Endothelial cell of umbilical vein (primary cell): ENCODE data around the gene STX8. TPM values are rescaled to one million over a fixed set of nuclear protein-coding genes. Genes with fewer than 3 reads are reported as not detected.

Source experiments
- BruUV-seq: library from RNA; stranded (reverse); fragments of 400-500 nt; replicated peaks from 2 replicates; lab custom pipeline; 2021; lab: Mats Ljungman, UMichigan
- CTCF ChIA-PET: fragments of 300-600, 350-600 bp; sonication (Branson Sonifier 250); formaldehyde crosslinking; loops from one replicate; lab custom pipeline; 2021; ENCODE audit warnings: antibody characterized with exemption, inconsistent platforms; lab: Charles Lee
- POLR2A ChIA-PET: fragments of 300-600, 350-600 bp; sonication (Branson Sonifier 250); formaldehyde crosslinking; loops from one replicate; lab custom pipeline; 2021; ENCODE audit warnings: antibody characterized with exemption, inconsistent platforms; lab: Charles Lee
- DNase-seq: peaks from one replicate; pipeline ENCODE4 v3.0.0-alpha.2; 2011; ENCODE audit warnings: low read depth, low spot score
- FAIRE-seq: peaks from 2 replicates; lab custom pipeline; 2011; peaks lifted over from hg19 to GRCh38; lab: Jason Lieb, UNC
- H2AFZ ChIP-seq: 2 replicates; pipeline ENCODE4 v1.6.0; 2012; ENCODE audit warnings: low read depth, low read length, control low read depth, inconsistent platforms
- H3K27ac ChIP-seq: 2 replicates; pipeline ENCODE4 v1.5.1; 2011; ENCODE audit warnings: low read depth, mild to moderate bottlenecking, control low read depth, low read length, moderate library complexity; ENCODE audit not compliant: insufficient read depth
- H3K27me3 ChIP-seq, 2 experiments: 2 replicates each; pipeline versions ENCODE4 v1.6.0 to v1.6.1; 2011; ENCODE audit warnings: low read length in 2 of 2, mixed read lengths in 1 of 2; ENCODE audit not compliant: control insufficient read depth in 2 of 2, insufficient read depth in 2 of 2
- H3K36me3 ChIP-seq, 2 experiments: 2 replicates in 1 of 2; 3 replicates in 1 of 2; pipeline ENCODE4 v1.5.1; 2011; ENCODE audit warnings: low read length in 2 of 2, mild to moderate bottlenecking in 1 of 2, moderate library complexity in 1 of 2; ENCODE audit not compliant: control insufficient read depth in 2 of 2, insufficient read depth in 2 of 2; ENCODE audit errors: extremely low read depth in 1 of 2
- H3K4me1 ChIP-seq: 3 replicates; pipeline ENCODE4 v1.5.1; 2011; ENCODE audit warnings: mild to moderate bottlenecking, low read length; ENCODE audit not compliant: control insufficient read depth, insufficient read depth; ENCODE audit errors: extremely low read depth
- H3K4me2 ChIP-seq: 2 replicates; pipeline ENCODE4 v1.6.1; 2011; ENCODE audit warnings: low read length, control low read depth, mixed read lengths; ENCODE audit not compliant: insufficient read depth
- H3K4me3 ChIP-seq, 3 experiments: fragments of 200-600 bp in 1 of 3; sonication (generic), shearing (Covaris generic) in 1 of 3; replicated peaks in 1 of 3; 2 replicates each; pipeline ENCODE4 v1.5.1; 2011 to 2016; ENCODE audit warnings: control low read depth in 3 of 3, low read length in 3 of 3, mild to moderate bottlenecking in 2 of 3, inconsistent platforms in 1 of 3, low read depth in 1 of 3, moderate library complexity in 1 of 3; ENCODE audit not compliant: insufficient read depth in 1 of 3
- H3K79me2 ChIP-seq: 2 replicates; pipeline ENCODE4 v1.6.0; 2012; ENCODE audit warnings: low read length, inconsistent platforms; ENCODE audit not compliant: control insufficient read depth, insufficient read depth
- H3K9ac ChIP-seq: replicated peaks from 2 replicates; pipeline ENCODE3; 2011; ENCODE audit warnings: low read length, control low read depth; ENCODE audit not compliant: insufficient read depth; ENCODE audit errors: extremely low read depth
- H3K9me1 ChIP-seq: replicated peaks from 3 replicates; pipeline ENCODE4 v1.6.0; 2011; ENCODE audit warnings: mild to moderate bottlenecking, low read length; ENCODE audit not compliant: control insufficient read depth, insufficient read depth; ENCODE audit errors: extremely low read depth
- H3K9me3 ChIP-seq: replicated peaks from 2 replicates; pipeline ENCODE4 v1.5.1; 2012; ENCODE audit warnings: low read length, inconsistent platforms; ENCODE audit not compliant: control insufficient read depth, insufficient read depth
- H4K20me1 ChIP-seq: replicated peaks from 2 replicates; pipeline ENCODE3; 2011; ENCODE audit warnings: mild to moderate bottlenecking, low read length; ENCODE audit not compliant: control insufficient read depth, insufficient read depth; ENCODE audit errors: extremely low read depth
- CTCF ChIP-seq, 2 donors: IDR thresholded peaks; 1 replicate in 1 of 2; 2 replicates in 1 of 2; pipeline ENCODE4 v1.5.1; 2011; ENCODE audit warnings: low read length in 2 of 2, mild to moderate bottlenecking in 2 of 2, moderate library complexity in 2 of 2, control low read depth in 1 of 2, inconsistent platforms in 1 of 2, low read depth in 1 of 2; ENCODE audit not compliant: insufficient read depth in 1 of 2; ENCODE audit errors: extremely low read depth in 1 of 2
- EZH2 ChIP-seq: IDR thresholded peaks from 2 replicates; pipeline ENCODE4 v1.6.1; 2012; ENCODE audit warnings: borderline replicate concordance, low read depth, mild to moderate bottlenecking, moderate library complexity, low read length, inconsistent platforms; ENCODE audit not compliant: severe bottlenecking
- FOS ChIP-seq: IDR thresholded peaks from 2 replicates; pipeline ENCODE4 v1.6.1; 2011; ENCODE audit warnings: mild to moderate bottlenecking, low read length, moderate library complexity, borderline replicate concordance; ENCODE audit not compliant: insufficient read depth
- GATA2 ChIP-seq: IDR thresholded peaks from 2 replicates; pipeline ENCODE4 v1.7.0; 2011; ENCODE audit warnings: low read depth, mild to moderate bottlenecking, moderate library complexity, mixed read lengths, low read length; ENCODE audit not compliant: insufficient read length, insufficient read depth
- JUN ChIP-seq: IDR thresholded peaks from 2 replicates; pipeline ENCODE4 v1.6.1; 2011; ENCODE audit warnings: borderline replicate concordance, low read depth; ENCODE audit not compliant: insufficient read length, insufficient read depth
- MAX ChIP-seq: IDR thresholded peaks from 2 replicates; pipeline ENCODE4 v1.6.1; 2011; ENCODE audit not compliant: insufficient read depth, insufficient read length
- POLR2AphosphoS5 ChIP-seq: IDR thresholded peaks from 2 replicates; pipeline ENCODE4 v1.6.1; 2012; ENCODE audit warnings: low read depth, mild to moderate bottlenecking, control low read depth, low read length, moderate library complexity; ENCODE audit not compliant: insufficient read depth
- dilution Hi-C: fragments of 300-500 bp; cut with MboI; formaldehyde crosslinking; loops from one replicate; pipeline ENCODE4 v1.15.0; 2019; ENCODE audit warnings: low sequenced_read_pairs; ENCODE audit not compliant: extremely low pct_ligation_motif_present
- intact Hi-C: fragments of 100-400 bp; cut with micrococcal nuclease; formaldehyde crosslinking; loops from one replicate; pipeline ENCODE4 v1.10.0; 2022
- polyA plus RNA-seq, 4 experiments: library from polyadenylated mRNA; depleted of rRNA in 3 of 4; stranded (reverse) in 3 of 4; unstranded in 1 of 4; fragments of >200 nt; gene quantifications; 2 replicates each; pipeline versions ENCODE4 v1.2.1 to v1.2.3, GENCODE V29; 2011 to 2012; ENCODE audit warnings: missing spikeins in 1 of 4
- total RNA-seq: library from RNA; stranded (reverse); gene quantifications from 2 replicates; pipeline ENCODE4 v1.2.3, GENCODE V29; 2021

The STX8 gene
- total and polyA plus RNA-seq, 2 donors (not counting 3 experiments of a cell fraction or from before 2014, with no cell fraction given): 25.9 to 67.3 TPM

GRCh38 chr17:9360677-9361081, 214.9 kb downstream of the STX8 start:
- Histone ChIP-seq H3K79me2 (no peaks in the 10 kb centered on the region), H2AFZ (no peak overlapping the region), H3K9me3 (no peaks in the 10 kb centered on the region), H3K27ac (no peak overlapping the region), H3K4me2 (no peak overlapping the region), H3K36me3 (no peaks in the 10 kb centered on the region), H3K27me3 (no peaks in the 10 kb centered on the region), H3K9me1 (no peaks in the 10 kb centered on the region), H3K9ac (no peak overlapping the region), H4K20me1 (no peaks in the 10 kb centered on the region), H3K4me3 (no peak overlapping the region), H3K4me1 (no peaks in the 10 kb centered on the region)
- no peak for TF ChIP-seq POLR2AphosphoS5
- TF ChIP-seq CTCF (IDR thresholded peaks at IDR 0.05; ENCODE audit: extremely low read depth in 1 of 2, insufficient read depth in 1 of 2, low read depth in 1 of 2, low read length in 2 of 2): no peak
- ChIA-PET CTCF (interaction anchor here (1.1 kb wide), 1 partner anchor 10 kb away, joined by 4 read pairs; no protein-coding TSS in a partner anchor), POLR2A (no interaction called here)
- dilution Hi-C loops (no loop called here), intact Hi-C loops (no loop called here)
- DNase-seq (no peak), FAIRE-seq (no peak)
- BruUV-seq: no TSS peak

- no peak for FAIRE-seq
- POLR2A ChIA-PET: no interaction called here
Measured at GRCh38 chr17:9356488-9356911, 219.1 kb downstream of the STX8 start.

More at GRCh38 chr17:9356488-9356911, 219.1 kb downstream of the STX8 start:
- intact Hi-C loops: no loop called here
- Histone ChIP-seq H3K27ac (no peak overlapping the region), H3K9me1 (no peaks in the 10 kb centered on the region), H3K27me3 (no peaks in the 10 kb centered on the region), H3K9ac (no peak overlapping the region), H4K20me1 (no peaks in the 10 kb centered on the region), H3K9me3 (no peaks in the 10 kb centered on the region), H3K4me3 (no peak overlapping the region), H3K4me2 (no peak overlapping the region), H3K36me3 (no peaks in the 10 kb centered on the region), H3K4me1 (no peaks in the 10 kb centered on the region), H3K79me2 (no peaks in the 10 kb centered on the region), H2AFZ (no peak overlapping the region)
- BruUV-seq: no TSS peak
- dilution Hi-C loops: no loop called here
- no peak for DNase-seq
- TF ChIP-seq MAX: no peak
- TF ChIP-seq FOS: no peak
- TF ChIP-seq EZH2: no peak
- TF ChIP-seq JUN: no peak
- TF ChIP-seq GATA2: no peak
- CTCF ChIA-PET: interaction anchor here (0.9 kb wide), 1 partner anchor 358 kb away, joined by 3 read pairs; no protein-coding TSS in a partner anchor
